Measurements from ENCODE around the gene FLRT2.

The FLRT2 gene, protein sequence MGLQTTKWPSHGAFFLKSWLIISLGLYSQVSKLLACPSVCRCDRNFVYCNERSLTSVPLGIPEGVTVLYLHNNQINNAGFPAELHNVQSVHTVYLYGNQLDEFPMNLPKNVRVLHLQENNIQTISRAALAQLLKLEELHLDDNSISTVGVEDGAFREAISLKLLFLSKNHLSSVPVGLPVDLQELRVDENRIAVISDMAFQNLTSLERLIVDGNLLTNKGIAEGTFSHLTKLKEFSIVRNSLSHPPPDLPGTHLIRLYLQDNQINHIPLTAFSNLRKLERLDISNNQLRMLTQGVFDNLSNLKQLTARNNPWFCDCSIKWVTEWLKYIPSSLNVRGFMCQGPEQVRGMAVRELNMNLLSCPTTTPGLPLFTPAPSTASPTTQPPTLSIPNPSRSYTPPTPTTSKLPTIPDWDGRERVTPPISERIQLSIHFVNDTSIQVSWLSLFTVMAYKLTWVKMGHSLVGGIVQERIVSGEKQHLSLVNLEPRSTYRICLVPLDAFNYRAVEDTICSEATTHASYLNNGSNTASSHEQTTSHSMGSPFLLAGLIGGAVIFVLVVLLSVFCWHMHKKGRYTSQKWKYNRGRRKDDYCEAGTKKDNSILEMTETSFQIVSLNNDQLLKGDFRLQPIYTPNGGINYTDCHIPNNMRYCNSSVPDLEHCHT

DNA sequence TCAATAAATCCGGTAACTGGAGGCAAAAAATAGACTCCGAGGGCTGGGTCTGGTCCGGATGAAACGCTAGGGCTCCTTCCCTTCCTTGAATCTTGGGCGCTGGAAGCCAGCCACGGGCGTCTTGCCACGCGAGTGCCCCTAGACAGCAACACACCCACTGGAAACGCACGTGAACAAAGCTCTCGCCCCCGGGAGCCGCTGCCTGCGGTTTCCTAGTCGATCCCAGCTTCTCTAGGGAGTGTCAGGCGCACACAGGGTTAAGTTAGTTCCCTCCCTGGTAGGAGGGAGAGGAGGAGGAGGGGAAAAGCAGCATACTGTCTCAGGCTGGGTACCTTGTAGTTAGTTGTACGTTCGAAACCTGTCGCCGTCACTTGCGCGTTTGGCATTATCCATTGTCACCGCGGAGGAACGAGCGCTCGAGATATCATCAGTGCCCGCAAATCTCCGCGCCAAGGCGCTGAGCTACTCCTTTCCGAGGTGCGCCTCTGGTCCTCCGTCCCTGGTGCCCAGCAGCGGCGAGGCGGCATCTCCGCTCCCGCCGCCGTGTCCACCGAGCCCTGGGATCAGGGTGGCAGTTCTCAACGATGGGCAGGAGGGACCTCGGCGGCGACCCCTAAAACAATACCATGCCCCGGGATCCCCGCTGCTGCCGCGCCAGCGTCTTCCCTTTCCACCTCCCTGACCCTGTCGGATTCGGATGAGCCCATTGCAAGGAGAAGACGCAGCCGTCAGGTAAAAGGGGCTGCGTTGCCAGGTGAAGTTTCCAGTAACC lies at the start of gene FLRT2:
FLRT2 (plus strand) TSS at position 342 of the 772 bp plus-strand sequence. CDS start 91,371 bp downstream, outside the sequence.
- DNase-seq, result no peak

DNA sequence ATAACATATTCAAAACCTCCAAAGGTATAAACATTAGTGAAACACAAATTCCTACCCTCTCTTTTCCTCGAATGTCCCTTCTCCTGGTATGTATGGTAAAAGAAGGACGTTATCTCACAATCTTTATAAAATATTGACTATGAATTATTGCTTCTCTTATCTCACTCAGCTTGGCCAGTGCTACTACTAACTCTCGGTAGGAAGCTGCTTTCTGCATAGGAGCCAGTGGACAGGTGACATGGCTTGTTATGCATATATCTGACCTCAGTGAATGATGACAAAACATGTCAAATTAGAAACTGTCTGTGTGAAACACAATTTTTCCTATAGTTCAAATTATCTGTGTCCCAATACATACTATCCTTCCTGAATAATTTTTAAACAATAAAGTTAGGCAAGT lies 48.5 kb upstream of the FLRT2 start:
- DNase-seq, result no peak

DNA sequence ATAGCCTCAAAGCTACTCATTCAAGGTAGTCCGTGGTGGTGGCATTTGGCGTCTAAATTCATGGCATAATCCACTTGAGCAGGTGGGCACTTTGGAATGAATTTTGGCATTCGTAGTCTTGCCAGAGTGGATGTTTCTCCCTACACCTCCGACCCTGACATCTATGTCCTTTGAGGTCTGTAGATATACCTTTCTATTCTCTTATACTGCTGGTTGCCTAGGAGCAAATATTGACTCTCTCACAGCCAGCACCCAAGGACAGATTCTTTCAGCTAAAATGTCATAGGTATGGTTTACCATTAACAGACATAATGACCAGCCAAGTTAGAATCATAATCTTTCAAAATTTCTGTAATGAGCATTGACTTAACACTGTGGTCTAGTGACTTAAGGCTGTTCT lies 47.4 kb upstream of the FLRT2 start:
- DNase-seq, result no peak

DNA sequence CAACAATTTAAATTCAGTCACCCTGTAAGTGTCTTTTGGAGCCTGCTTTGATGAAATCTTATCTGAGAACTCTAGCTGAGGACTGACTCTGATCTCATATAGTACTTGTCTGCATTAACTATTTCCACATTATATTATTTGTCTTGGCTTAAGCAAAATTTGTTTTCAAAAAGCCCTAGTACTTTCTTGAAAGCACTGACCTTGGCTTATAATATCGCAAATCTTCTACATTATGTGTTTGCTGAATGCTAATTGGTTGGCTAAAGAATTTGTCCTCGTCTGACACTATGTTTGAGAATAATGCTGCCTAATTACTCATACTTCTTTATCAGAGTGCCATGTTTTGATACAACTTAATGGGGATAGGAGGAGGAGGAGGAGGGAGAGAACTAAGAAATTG lies 46.9 kb upstream of the FLRT2 start:
- DNase-seq, result no peak

DNA sequence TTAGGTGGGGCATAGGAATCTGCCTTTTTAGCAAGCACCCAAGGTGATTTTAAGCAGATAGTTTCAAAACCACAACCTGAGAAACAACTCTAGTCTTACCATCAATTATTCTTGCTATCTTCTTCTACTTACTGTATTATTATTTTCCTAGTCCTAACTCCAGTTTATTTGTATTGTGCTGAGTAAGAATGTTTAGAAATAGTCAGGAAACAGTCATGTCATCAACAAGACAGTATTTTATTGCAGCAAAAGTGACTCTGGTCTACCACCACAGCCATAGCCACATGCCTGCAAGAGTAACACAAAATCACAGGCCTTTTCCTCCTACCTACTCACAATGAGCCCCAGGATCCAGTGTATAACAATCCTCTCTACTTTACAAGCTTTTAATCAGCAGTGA lies 46.3 kb upstream of the FLRT2 start:
- no peak for DNase-seq

DNA sequence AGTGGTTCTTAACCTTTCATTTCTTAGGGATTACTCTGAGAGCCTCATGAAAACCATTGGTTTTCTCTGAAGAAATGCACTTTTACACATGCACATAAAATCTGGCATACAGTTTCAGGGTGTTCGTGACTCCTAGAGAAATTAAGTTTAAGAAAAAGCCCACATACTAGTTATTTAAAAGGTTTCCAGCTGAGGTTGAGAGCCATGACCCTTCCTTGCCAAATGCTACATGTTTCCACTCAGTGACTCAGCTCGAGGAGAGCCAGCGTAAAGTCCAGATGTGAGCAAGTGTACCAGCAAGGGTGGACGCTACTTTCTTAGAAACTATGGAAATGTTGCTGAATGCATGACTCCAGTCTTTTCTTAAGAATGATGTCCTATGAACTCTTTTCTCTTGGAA lies 42.7 kb upstream of the FLRT2 start:
- no peak for DNase-seq

DNA sequence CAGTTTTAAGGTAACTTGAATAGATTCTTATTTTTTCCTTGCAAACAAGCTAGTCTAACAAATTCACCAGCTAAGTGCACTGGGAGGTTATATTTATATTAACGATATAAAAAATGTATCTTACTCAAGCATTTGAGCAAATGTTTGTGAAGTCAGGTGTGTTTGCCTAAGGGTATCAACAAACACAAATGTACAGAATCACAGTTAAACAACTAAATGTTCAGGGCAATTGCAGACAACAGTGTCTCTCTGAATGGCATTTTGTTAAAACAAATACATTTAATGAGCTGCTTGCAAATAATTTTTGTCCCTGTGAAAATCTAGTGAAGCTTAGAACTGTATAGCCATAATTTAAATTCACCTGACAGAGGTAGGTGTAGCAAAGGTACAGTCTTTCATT lies 28.2 kb upstream of the FLRT2 start:
- no peak for DNase-seq

DNA sequence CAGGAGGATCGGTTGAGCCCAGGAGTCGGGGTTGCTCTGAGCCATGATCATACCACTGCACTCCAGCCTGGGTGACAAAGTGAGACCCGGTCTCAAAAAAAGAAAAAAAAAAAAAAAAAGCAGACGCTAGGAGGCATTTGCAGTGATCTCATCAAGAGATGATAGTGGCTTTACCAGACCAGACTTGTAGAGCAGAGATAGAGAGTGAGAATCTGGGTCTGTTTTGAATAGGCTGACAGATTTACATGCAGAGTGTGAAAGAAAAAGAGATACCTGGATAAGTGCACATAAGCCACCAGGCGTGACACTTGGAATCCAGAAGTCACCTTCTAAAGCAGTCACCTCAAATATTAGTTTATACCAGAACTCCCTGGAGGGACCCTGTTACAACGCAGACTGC lies 21.1 kb upstream of the FLRT2 start:
- no peak for DNase-seq

DNA sequence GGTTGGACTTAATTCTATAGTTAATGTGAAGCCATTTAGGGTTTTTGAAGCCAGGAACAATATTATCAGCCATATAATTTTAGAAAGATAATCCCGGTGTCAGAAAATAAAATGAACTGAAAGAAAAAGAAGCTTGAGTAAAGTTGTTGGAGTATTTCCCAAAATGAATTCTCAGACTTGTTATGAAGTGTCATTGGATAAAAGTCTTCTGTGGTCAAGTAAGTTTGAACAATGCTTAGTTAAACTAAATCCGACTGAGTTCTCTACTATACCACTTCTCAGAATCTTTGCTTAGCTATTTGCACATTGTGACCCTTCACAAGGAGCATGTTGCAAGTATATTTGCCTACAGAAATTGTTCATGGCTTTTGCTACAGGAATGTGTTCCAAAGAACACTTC lies 17.5 kb upstream of the FLRT2 start:
- DNase-seq, result no peak

DNA sequence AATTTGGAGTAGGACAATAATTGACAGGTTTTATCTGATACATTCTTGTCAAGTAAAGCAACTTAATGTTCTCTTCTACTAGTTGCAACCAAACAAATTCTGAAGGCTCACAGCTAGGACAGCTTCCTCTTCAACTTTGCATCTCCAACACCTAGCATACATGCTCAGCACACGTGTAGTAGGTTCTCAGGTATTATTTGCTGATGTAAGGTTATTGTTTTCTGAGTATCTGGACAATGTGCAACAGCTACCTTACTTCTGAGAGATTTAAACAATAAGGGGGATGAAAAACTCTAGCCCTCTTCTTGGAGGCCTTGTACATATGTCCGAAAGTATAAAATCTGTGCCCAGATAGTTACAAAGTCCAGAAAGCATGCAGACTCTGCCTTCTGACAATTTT lies 15.5 kb upstream of the FLRT2 start:
- no peak for DNase-seq

DNA sequence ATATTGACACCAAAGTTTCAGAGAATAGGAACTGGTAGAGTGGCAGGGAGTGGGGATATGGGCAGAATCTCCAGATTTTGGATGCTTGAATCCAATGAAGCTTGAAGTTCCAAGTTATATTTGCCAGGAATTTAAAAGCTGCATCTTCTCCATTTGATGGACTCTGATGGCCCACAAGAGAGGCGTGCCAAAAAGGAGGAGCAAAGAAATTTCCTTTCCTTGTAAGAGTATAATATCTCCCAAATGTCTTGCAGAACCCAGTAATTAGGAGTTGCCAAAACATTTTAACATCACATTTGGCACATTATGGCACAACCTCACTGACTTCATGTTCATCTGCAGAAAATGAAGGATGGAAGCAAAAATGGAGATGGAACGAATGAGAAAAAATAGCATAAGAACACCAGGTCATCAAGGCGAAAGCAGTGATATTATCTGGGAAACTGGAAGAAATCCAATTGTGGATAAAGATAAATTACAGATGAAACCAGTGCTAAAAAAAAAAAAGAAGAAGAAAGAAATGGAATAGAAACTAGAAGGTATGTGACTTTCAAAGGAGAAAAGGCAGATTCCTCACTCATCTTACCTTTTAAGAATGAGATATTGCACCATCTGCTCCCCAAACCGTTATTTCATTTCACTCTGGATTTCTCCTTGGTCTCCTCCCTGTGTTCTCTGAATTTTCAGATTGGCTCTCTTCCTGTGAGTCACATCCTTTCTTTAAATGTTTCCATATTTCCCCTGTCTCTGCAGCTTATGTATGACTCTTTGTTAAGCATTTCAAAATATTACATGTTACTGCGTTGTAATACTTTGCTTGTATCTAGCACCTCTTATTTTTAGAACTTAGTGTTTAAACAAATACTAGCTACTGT lies 13.5 kb upstream of the FLRT2 start:
- DNase-seq, result no peak

DNA sequence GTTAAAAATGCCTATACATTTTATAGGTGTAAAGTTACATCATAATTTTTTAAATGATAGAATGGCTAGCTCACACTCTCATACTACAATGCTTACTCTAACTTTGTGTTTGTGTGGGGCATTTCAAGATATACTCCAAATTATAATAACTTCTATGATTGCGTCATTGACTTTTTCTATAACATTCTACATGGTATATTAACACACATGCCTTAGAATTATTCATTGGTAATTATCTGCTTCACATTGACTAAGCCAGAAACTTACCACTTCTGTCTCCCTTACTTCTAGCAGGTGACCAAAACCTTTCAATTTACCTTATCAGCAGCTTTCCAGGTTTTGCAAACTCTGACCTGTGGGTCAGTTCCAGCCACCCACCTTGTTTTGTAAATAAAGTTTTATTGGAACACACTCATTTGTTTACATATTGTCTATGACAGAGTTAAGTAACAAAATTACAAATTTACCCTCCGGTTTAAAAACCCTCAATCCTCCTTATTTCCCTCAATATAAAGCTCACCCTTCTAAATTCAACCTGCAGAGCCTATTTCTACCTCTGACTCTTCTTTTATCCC lies 12.7 kb upstream of the FLRT2 start:
- DNase-seq, result no peak

DNA sequence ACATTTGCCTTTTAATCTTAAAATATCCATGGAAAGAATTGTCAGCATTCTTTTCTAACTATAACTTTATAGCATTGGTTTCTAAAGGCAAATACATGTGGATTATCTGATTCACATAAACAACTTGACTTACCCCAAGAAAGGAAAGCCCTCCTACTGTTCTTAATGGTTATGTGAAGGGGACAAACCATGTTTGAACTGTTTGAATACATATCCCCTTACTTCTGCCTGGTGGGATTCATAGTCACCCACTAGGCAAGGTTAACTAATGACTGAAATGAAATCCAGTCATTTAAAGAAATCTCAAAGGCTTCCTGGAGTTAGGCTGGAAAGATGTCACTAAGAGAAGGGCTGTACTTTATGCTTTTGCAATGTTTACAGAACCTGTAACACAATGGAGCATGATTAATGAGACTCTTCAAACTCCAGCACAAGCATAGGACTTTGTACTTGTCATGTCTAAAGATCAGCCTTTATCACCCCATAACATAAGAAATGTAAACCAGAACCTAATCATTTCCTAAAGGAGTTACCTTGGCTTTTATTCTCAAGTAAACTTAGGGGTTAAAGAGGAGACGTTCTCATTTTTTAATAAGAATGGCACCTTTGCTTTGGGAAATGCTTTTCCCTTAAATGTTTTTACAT lies 10.2 kb upstream of the FLRT2 start:
- DNase-seq, result no peak

DNA sequence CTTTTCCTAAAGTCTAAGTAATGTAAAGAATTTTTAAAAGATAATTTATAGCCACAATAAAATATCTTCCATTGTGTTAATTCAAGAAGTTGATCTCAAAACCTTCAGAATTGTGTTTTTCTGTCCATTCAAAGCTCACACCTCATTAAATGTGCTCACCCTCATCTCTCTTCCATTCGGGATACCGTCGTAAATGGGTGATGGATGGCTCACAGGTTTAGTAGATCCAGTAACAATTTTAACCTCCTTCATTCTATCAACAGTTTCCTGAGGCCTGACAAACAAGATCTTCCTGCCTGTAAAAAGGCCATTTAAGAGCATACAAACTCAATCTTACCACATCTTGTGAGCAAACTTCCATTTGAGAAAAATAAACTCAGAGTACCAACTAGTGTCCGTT lies 9.4 kb upstream of the FLRT2 start:
- DNase-seq, result no peak

DNA sequence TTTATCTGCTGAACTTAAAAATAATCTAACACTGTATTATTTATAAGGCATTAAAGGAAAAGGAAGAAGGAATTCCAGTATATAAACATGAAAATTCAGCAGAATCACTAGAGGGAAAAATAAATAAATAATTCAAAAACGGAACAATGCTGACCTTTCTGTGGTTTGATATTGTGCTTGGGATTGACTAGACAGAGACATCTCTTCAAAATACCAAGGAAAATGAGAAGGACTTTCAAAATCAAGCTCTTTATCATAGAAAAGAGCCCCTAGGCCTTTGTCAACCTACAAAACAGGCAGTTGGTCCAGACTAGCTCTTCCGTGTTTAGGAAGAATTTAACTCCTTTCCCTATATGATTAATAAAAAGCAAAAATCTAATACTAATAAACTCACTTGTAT lies 6.3 kb upstream of the FLRT2 start:
- no peak for DNase-seq

DNA sequence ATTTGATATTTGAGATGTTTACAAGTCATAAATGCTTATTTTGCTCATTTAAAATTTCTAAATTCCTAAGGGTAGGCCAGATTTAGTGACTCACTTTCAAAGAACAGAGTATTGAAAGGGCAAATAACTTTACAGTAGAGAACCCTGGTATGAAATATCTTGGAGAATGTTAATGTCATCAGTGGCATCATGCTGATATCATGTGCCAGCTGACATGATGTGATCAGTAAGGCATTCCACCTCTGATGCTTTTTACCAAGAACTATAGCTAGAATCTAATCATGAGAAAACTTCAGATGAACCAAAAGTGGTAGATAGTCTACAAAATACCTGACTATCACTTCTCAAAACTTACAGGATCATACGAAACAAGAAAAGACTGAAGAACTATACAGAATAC lies 2.9 kb upstream of the FLRT2 start:
- DNase-seq, result no peak

DNA sequence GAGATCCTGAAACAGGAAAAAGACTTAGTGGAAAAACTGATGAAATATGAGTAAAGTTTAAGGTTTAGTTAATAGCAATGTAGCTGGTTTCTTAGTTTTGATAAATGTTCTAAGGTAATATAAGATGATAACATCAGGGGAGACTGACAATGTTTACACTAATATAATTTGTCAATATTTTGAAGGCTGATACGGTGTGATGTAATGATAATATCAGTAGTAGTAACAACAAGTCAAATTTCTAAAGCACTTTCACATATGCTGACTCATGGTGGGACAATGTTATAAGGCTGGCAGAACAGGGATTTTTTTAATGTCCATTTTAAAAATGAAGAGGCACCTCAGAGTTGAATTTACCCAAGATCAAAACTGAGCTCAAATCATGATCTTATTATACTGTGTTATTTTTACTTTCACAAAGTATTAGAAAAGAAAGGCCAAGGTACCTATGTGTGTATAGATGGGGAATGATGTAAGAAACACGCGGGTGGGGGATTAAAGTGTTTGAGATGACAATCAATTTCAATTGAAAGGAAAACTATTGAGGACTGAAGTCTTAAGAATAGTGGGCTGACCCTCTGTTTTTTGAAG lies 2.4 kb upstream of the FLRT2 start:
- no peak for DNase-seq

DNA sequence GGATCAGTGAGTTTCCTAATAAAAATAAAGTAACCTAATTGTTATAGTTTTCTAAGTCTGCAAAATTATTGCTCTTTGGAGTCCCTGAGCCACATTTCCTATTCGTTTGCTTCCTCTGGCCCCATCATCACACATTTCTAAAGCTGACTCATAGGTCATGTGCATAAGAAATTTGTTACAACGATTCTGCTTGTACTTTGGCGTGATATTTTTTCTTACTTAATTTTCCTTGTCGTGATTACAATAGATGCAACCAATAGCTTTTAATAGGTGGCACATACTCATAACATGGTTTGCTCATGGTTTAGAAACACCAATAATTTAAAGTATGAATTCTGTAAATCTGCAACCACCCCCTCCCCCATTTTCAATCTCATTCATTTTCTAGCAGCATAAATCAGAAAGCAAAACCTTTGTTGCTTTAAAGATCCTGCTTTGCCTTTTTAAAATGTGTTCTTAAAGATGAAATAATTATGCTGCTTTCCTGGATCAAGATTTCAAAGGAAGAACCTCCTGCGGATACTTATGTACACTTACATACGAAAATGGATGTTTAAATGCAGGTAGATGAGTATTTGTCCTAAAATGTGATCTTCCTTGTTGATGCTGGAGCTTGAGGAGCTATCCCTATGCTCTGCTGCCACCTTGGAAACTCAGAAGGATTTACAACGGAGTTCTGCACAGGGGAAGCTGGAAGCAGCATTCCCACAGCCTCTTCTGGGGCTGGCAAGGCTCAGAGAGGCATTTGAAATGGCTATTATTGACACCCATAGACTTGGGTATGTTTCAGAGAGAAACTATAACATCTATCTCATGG lies 1.7 kb upstream of the FLRT2 start:
- no peak for DNase-seq

DNA sequence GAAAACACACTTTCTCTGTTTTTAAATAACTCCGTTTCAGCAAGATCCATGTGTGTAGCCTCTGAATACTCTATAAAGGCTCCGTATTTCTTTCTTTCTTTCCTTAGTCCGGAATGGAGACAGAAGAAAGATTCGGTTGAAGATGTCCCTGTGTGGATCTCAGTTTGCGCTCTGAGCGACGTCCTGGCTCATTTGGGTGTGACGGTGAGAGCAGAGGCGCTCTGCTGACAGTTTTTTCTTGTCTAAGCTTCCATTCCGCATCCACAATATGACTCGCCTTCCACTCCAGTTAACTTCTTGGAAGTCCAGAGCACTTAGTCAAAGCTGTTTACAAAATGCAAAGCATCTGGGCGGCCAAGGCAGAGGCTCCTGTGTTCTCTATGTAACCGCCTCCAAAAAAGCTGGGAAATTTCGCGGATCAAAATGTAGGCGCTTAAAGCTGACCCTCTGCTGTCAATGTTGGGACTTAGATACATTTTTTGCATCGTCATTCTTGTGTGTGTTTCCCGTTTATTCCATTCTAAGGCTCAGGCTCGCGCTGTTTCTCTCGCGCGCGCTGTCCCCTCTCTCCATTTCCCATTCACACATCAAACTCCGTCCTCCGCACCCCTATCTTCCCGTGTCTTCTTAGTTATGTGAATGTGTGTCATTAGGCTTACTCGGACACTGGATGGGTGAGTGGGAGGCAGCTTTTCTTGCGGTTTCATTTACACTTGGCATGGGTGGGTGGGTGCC lies 880 bp upstream of the FLRT2 start:
- no peak for DNase-seq

DNA sequence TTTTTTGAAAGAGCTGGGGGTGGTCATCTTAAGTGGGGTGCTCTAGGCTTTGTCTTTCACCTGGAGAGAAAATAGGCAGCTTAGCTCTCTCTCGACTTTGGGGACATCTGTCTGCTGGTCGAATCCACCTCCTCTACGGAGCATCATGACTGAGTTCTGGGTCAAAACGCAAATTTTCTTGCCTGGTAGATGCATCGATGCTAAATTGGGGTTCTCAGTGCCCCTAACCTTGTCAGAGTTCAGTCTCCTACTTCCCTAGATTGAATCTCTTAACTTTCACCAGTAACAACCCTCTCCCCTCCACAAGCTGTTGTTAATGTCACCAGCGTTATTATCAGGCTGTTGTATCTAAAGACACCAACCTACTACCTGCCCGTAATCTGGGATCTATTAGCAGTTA lies 682 bp downstream of the FLRT2 start:
- no peak for DNase-seq

Measured in activated effector memory CD4-positive, alpha-beta T cell treated with anti-CD3 and anti-CD28 coated beads, Interleukin-2, amount 50 U/mL, for 16 hours (primary cell).